Measurements from ENCODE around the gene DTNA. TPM values are rescaled to one million over a fixed set of nuclear protein-coding genes. Genes with fewer than 3 reads are reported as not detected.

Gene DTNA
- total RNA-seq, 2 donors from 2014 or later = 114 to 197 TPM

- no peak for DNase-seq (ENCODE audit: low spot score)
- H3K9me3 ChIP-seq = no peaks in the 10 kb centered on the region
- H3K27me3 ChIP-seq = no peaks in the 10 kb centered on the region
These were observed 222.8 kb downstream of the DTNA start for GRCh38 chr18:34932792-34933466.

GRCh38 chr18:34933909-34934661, 224.0 kb downstream of the DTNA start:
- no peaks in the 10 kb centered on the region for H3K4me1 ChIP-seq
- no peaks in the 10 kb centered on the region for H3K27me3 ChIP-seq
- H3K27ac ChIP-seq = no peak overlapping the region
- H3K9me3 ChIP-seq = no peaks in the 10 kb centered on the region
- no peak for DNase-seq (ENCODE audit: low spot score)
- no peaks in the 10 kb centered on the region for H3K36me3 ChIP-seq
- no peak overlapping the region for H3K4me3 ChIP-seq
- no peak for TF ChIP-seq CTCF (IDR thresholded peaks at IDR 0.05)

More at GRCh38 chr18:34932792-34933466, 222.8 kb downstream of the DTNA start:
- Histone ChIP-seq H3K4me3 (no peak overlapping the region), H3K4me1 (no peaks in the 10 kb centered on the region), H3K27ac (no peak overlapping the region), H3K36me3 (no peaks in the 10 kb centered on the region)
- no peak for TF ChIP-seq CTCF (IDR thresholded peaks at IDR 0.05)

- DNase-seq (ENCODE audit: low spot score) = no peak
- no peak for TF ChIP-seq CTCF (IDR thresholded peaks at IDR 0.05)
- H3K9me3 ChIP-seq = no peaks in the 10 kb centered on the region
- H3K36me3 ChIP-seq = no peaks in the 10 kb centered on the region
- no peaks in the 10 kb centered on the region for H3K27me3 ChIP-seq
- H3K4me1 ChIP-seq = no peaks in the 10 kb centered on the region
- H3K4me3 ChIP-seq = no peak overlapping the region
- H3K27ac ChIP-seq = no peak overlapping the region
These were observed 226.7 kb downstream of the DTNA start for GRCh38 chr18:34936772-34937171.

GRCh38 chr18:34938090-34938489, 228.0 kb downstream of the DTNA start:
- H3K4me3 ChIP-seq = no peak overlapping the region
- no peak for TF ChIP-seq CTCF (IDR thresholded peaks at IDR 0.05)
- no peak overlapping the region for H3K27ac ChIP-seq
- no peaks in the 10 kb centered on the region for H3K36me3 ChIP-seq
- H3K9me3 ChIP-seq = no peaks in the 10 kb centered on the region
- no peaks in the 10 kb centered on the region for H3K4me1 ChIP-seq
- H3K27me3 ChIP-seq = no peaks in the 10 kb centered on the region
- DNase-seq (ENCODE audit: low spot score) = no peak

Measured in right atrium auricular region (tissue), 2 donors.